ENCODE measurements around the gene ITCH. TPM values are rescaled to one million over a fixed set of nuclear protein-coding genes. Genes with fewer than 3 reads are reported as not detected.

ITCH gene
- total and polyA plus RNA-seq, 2 experiments from 2014 or later: 22.1 to 61.2 TPM

GRCh38 chr20:34538671-34539123 lies 175.6 kb downstream of the ITCH start:
- no peak overlapping the region for H3K4me2 ChIP-seq
- no peaks in the 10 kb centered on the region for H3K27me3 ChIP-seq
- H3K4me1 ChIP-seq (ENCODE audit: insufficient read depth): no peaks in the 10 kb centered on the region
- no peak overlapping the region for H3K4me3 ChIP-seq
- H3K27ac ChIP-seq: no peak overlapping the region
- H3K9me2 ChIP-seq (replicated peaks; ENCODE audit: insufficient read depth): no peaks in the 10 kb centered on the region
- no peaks in the 10 kb centered on the region for H3K9me3 ChIP-seq (ENCODE audit: low read depth)
- WGBS (ENCODE audit: low lambda C conversion rate, missing lambda C conversion rate): 55% methylated on average over 5 of the region's 5 CpGs
- no peaks in the 10 kb centered on the region for H3K79me2 ChIP-seq
- peaks cover 6% of the 10 kb centered on the region for H4K20me1 ChIP-seq (ENCODE audit: insufficient read depth, poor library complexity, severe bottlenecking)
- no peaks in the 10 kb centered on the region for H3K36me3 ChIP-seq (replicated peaks; ENCODE audit: insufficient read depth, low read depth)
- DNase-seq (ENCODE audit: low spot score): peak; percentile 62
- no peak overlapping the region for H2AFZ ChIP-seq
- TF ChIP-seq EZH2 (IDR thresholded peaks at IDR 0.05; ENCODE audit: borderline replicate concordance): no peak
- TF ChIP-seq CTCF (IDR thresholded peaks at IDR 0.05; ENCODE audit: poor library complexity): peak; percentile 71
- TF ChIP-seq EZH2phosphoT487 (IDR thresholded peaks at IDR 0.05; ENCODE audit: low read depth, severe bottlenecking, unreplicated experiment): no peak

- H3K27me3 ChIP-seq: no peaks in the 10 kb centered on the region
- no peak overlapping the region for H3K4me2 ChIP-seq
- no peak for DNase-seq (ENCODE audit: low spot score)
- H3K36me3 ChIP-seq (replicated peaks; ENCODE audit: insufficient read depth, low read depth): no peaks in the 10 kb centered on the region
- no peak overlapping the region for H2AFZ ChIP-seq
- no peak overlapping the region for H3K27ac ChIP-seq
- no peaks in the 10 kb centered on the region for H3K79me2 ChIP-seq
- no peaks in the 10 kb centered on the region for H3K9me2 ChIP-seq (replicated peaks; ENCODE audit: insufficient read depth)
- TF ChIP-seq CTCF (IDR thresholded peaks at IDR 0.05; ENCODE audit: poor library complexity) (no peak), EZH2phosphoT487 (IDR thresholded peaks at IDR 0.05; ENCODE audit: low read depth, severe bottlenecking, unreplicated experiment) (no peak)
- 97% methylated on average over 8 of the region's 8 CpGs for WGBS (ENCODE audit: low lambda C conversion rate, missing lambda C conversion rate)
- H3K4me3 ChIP-seq: no peak overlapping the region
- no peaks in the 10 kb centered on the region for H4K20me1 ChIP-seq (ENCODE audit: insufficient read depth, poor library complexity, severe bottlenecking)
- H3K9me3 ChIP-seq (ENCODE audit: low read depth): no peaks in the 10 kb centered on the region
- H3K4me1 ChIP-seq (ENCODE audit: insufficient read depth): no peaks in the 10 kb centered on the region
These were observed 176.7 kb downstream of the ITCH start for GRCh38 chr20:34539756-34540155.

- Histone ChIP-seq H3K4me1 (ENCODE audit: insufficient read depth) (no peaks in the 10 kb centered on the region), H3K27ac (no peak overlapping the region), H3K9me3 (ENCODE audit: low read depth) (no peaks in the 10 kb centered on the region), H3K36me3 (replicated peaks; ENCODE audit: insufficient read depth, low read depth) (no peaks in the 10 kb centered on the region), H4K20me1 (ENCODE audit: insufficient read depth, poor library complexity, severe bottlenecking) (no peaks in the 10 kb centered on the region), H2AFZ (no peak overlapping the region), H3K79me2 (no peaks in the 10 kb centered on the region), H3K27me3 (no peaks in the 10 kb centered on the region), H3K9me2 (replicated peaks; ENCODE audit: insufficient read depth) (no peaks in the 10 kb centered on the region), H3K4me2 (no peak overlapping the region), H3K4me3 (no peak overlapping the region)
- 97% methylated on average over 15 of the region's 15 CpGs for WGBS (ENCODE audit: low lambda C conversion rate, missing lambda C conversion rate)
- TF ChIP-seq EZH2phosphoT487 (IDR thresholded peaks at IDR 0.05; ENCODE audit: low read depth, severe bottlenecking, unreplicated experiment) (no peak), CTCF (IDR thresholded peaks at IDR 0.05; ENCODE audit: poor library complexity) (no peak), EZH2 (IDR thresholded peaks at IDR 0.05; ENCODE audit: borderline replicate concordance) (no peak)
- no peak for DNase-seq (ENCODE audit: low spot score)
These were observed 177.7 kb downstream of the ITCH start for GRCh38 chr20:34540596-34541263.
